Esophagus muscularis mucosa (tissue), 4 donors: ENCODE results near the gene EPC2. TPM values are rescaled to one million over a fixed set of nuclear protein-coding genes. Genes with fewer than 3 reads are reported as not detected.
"Not testable (repeated sequence)": the region's sequence is repeated elsewhere in the genome, so short reads cannot be mapped to it uniquely, and the experiment has no call there.

Experiments used
- DNase-seq: peaks from one replicate; pipeline ENCODE4 v3.0.0-alpha.2; 2017; ENCODE audit errors: extremely low spot score
- H3K27ac ChIP-seq, 4 donors: fragments of 200-600 bp; sonication (generic); replicated peaks in 1 of 4; 1 replicate in 3 of 4; 2 replicates in 1 of 4; pipeline ENCODE4 v1.5.1; 2016 to 2019; ENCODE audit warnings: mild to moderate bottlenecking in 1 of 4
- H3K27me3 ChIP-seq, 4 donors: fragments of 200-600 bp; sonication (generic); one replicate each; pipeline versions ENCODE4 v1.5.1 to v1.6.0; 2016 to 2019
- H3K36me3 ChIP-seq, 4 donors: fragments of 200-600 bp; sonication (generic); one replicate each; pipeline ENCODE4 v1.5.1; 2016 to 2019
- H3K4me1 ChIP-seq, 4 donors: fragments of 200-600 bp; sonication (generic); one replicate each; pipeline ENCODE4 v1.5.1; 2016 to 2019
- H3K4me3 ChIP-seq, 4 donors: fragments of 200-600 bp; sonication (generic); 1 replicate in 2 of 4; 2 replicates in 2 of 4; pipeline ENCODE4 v1.5.1; 2016 to 2019; ENCODE audit warnings: mild to moderate bottlenecking in 4 of 4, moderate library complexity in 1 of 4
- H3K9me3 ChIP-seq, 4 donors: fragments of 200-600 bp; sonication (generic); 1 replicate in 3 of 4; 2 replicates in 1 of 4; pipeline ENCODE4 v1.5.1; 2016 to 2019
- EP300 ChIP-seq: sonication (generic); formaldehyde crosslinking; IDR thresholded peaks from one replicate; pipeline ENCODE4 v1.6.1; 2017; ENCODE audit warnings: antibody characterized with exemption
- POLR2A ChIP-seq: fragments of 450-650 bp; IDR thresholded peaks from one replicate; pipeline ENCODE4 v1.6.1; 2017; ENCODE audit warnings: antibody characterized with exemption, moderate library complexity, mild to moderate bottlenecking, low read depth
- POLR2AphosphoS5 ChIP-seq, 2 donors: sonication (generic); formaldehyde crosslinking; IDR thresholded peaks; one replicate each; pipeline ENCODE4 v1.6.1; 2017; ENCODE audit warnings: antibody characterized with exemption in 2 of 2
- WGBS: methylation state at CpG from one replicate; pipeline ENCODE4 v1.1.5; 2018; 5-methylcytosine and 5-hydroxymethylcytosine counted together
- intact Hi-C: fragments of 100-400 bp; cut with DNase I; formaldehyde crosslinking; loops from one replicate; pipeline ENCODE4 v1.15.1; 2023
- total RNA-seq, 4 donors: library from RNA; depleted of rRNA; stranded (reverse); fragments of >200 nt; gene quantifications; one replicate each; pipeline versions ENCODE4 v1.1.0 to v1.2.1, GENCODE V29; 2016
- TF ChIP-seq, protein P1 (sequence below), 3 experiments: fragments of 200-600 bp in 2 of 3; fragments of 450-650 bp in 1 of 3; sonication (generic) in 2 of 3; IDR thresholded peaks; one replicate each; pipeline ENCODE4 v1.5.1; 2017 to 2019; ENCODE audit warnings: antibody characterized with exemption in 3 of 3, mild to moderate bottlenecking in 2 of 3, moderate library complexity in 1 of 3

Gene EPC2
- total RNA-seq, 4 donors from 2014 or later, result 25.0 to 34.1 (median 28.1) TPM

GRCh38 chr2:148656516-148656915 is 12.0 kb downstream of the EPC2 start:
- H3K27ac ChIP-seq, result no peak overlapping the region
- no peak overlapping the region for H3K4me3 ChIP-seq
- no peaks in the 10 kb centered on the region for H3K9me3 ChIP-seq
- no peaks in the 10 kb centered on the region for H3K36me3 ChIP-seq
- 91% methylated on average over 1 of the region's 1 CpG for WGBS
- intact Hi-C loops, result no loop called here
- H3K4me1 ChIP-seq, result peaks cover 54 to 79% (median 68%) of the 10 kb centered on the region in 4 donors
- TF ChIP-seq, protein P1, sequence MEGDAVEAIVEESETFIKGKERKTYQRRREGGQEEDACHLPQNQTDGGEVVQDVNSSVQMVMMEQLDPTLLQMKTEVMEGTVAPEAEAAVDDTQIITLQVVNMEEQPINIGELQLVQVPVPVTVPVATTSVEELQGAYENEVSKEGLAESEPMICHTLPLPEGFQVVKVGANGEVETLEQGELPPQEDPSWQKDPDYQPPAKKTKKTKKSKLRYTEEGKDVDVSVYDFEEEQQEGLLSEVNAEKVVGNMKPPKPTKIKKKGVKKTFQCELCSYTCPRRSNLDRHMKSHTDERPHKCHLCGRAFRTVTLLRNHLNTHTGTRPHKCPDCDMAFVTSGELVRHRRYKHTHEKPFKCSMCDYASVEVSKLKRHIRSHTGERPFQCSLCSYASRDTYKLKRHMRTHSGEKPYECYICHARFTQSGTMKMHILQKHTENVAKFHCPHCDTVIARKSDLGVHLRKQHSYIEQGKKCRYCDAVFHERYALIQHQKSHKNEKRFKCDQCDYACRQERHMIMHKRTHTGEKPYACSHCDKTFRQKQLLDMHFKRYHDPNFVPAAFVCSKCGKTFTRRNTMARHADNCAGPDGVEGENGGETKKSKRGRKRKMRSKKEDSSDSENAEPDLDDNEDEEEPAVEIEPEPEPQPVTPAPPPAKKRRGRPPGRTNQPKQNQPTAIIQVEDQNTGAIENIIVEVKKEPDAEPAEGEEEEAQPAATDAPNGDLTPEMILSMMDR (IDR thresholded peaks at IDR 0.05), result no peak
- TF ChIP-seq POLR2AphosphoS5 (IDR thresholded peaks at IDR 0.05), result no peak
- TF ChIP-seq EP300, result no peak
- TF ChIP-seq POLR2A, result no peak
- H3K27me3 ChIP-seq, result no peaks in the 10 kb centered on the region
- no peak for DNase-seq

DNA sequence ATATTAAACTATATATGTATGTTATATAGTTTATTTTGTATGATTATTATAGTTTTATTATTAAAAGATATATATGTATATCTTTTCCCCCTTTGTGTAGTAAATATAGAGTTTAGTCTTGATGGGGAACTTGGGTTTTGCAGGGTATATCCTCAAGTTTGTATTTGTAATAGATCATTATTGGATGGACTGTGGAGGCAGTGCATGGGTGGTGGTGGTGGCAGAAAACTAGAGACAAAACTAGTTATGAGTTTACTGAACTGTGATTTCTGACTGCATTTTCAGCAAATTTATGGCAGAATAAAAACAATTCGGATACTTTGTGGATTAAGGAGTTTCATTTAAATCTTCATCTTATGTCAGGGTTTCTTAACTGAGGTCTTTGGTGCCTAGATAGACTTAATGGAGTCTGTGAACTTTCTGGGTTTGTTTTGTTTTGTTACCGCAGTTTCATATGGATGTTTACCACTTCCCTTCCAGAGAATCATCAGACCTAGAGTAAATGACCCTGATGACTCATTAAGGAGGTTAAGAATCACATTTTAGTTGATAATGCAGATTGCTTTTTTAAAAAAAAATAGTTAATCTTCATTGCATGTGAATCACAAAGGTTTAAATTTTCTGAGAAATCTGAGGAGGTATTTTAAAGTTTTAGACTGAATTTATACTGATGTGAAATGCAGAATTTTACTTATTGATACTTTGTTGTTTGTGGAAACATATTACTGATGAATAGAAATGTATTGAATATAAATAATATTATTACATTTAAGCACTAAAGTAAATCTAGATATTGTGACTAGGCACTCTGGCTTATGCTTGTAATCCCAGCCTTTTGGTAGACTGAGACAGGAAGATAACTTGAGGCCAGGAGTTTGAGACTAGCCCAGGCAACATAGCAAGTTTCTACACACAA is 14.5 kb downstream of the EPC2 start:
- Histone ChIP-seq H3K27me3 (no peaks in the 10 kb centered on the region), H3K27ac (no peak overlapping the region), H3K36me3 (no peaks in the 10 kb centered on the region), H3K9me3 (no peaks in the 10 kb centered on the region), H3K4me1 (peaks cover 36 to 59% (median 45%) of the 10 kb centered on the region in 4 donors), H3K4me3 (no peak overlapping the region)
- WGBS, result 60% methylated on average over 2 of the region's 2 CpGs
- TF ChIP-seq, protein P1 (IDR thresholded peaks at IDR 0.05), result no peak
- TF ChIP-seq POLR2A, result no peak
- no peak for TF ChIP-seq POLR2AphosphoS5 (IDR thresholded peaks at IDR 0.05)
- no peak for TF ChIP-seq EP300
- DNase-seq, result no peak
- intact Hi-C loops, result no loop called here

DNA sequence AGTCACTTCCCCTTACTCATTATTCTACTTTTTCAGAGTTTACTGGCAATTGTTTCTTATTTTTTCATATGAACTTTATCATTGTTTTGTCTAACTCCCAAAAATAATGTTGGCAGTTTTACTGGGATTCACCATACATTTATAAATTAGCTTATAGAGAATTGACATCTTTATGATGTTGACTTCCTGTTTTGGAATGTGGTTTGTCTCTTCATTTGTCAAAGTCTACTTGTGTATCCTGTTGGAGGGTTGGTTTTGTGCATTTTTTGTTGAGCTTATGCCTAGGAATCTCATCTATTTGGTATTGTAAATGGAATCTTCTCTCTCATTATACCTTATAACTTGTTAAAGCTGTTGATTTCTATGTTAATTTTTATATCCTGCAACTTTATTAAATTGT is 16.4 kb downstream of the EPC2 start:
- Histone ChIP-seq H3K4me3 (no peak overlapping the region), H3K9me3 (no peaks in the 10 kb centered on the region), H3K27ac (no peak overlapping the region), H3K4me1 (peaks cover 37 to 46% (median 40%) of the 10 kb centered on the region in 4 donors), H3K36me3 (no peaks in the 10 kb centered on the region), H3K27me3 (no peaks in the 10 kb centered on the region)
- intact Hi-C loops, result no loop called here
- no peak for DNase-seq
- TF ChIP-seq POLR2A, result no peak
- TF ChIP-seq EP300, result no peak
- TF ChIP-seq, protein P1 (IDR thresholded peaks at IDR 0.05), result no peak
- no peak for TF ChIP-seq POLR2AphosphoS5 (IDR thresholded peaks at IDR 0.05)

DNA sequence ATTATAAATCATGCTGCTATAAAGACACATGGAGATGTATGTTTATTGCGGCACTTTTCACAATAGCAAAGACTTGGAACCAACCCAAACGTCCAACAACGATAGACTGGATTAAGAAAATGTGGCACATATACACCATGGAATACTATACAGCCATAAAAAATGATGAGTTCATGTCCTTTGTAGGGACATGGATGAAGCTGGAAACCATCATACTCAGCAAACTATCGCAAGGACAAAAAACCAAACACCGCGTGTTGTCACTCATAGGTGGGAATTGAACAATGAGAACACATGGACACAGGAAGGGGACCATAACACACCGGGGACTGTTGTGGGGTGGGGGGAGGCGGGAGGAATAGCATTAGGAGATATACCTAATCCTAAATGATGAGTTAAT is 17.8 kb downstream of the EPC2 start:
- H3K9me3 ChIP-seq, H3K4me3 ChIP-seq, H3K36me3 ChIP-seq, H3K27me3 ChIP-seq, intact Hi-C loops, DNase-seq, H3K27ac ChIP-seq: not testable (repeated sequence)
- WGBS, result 97% methylated on average over 8 of the region's 8 CpGs
- H3K4me1 ChIP-seq, result peaks cover 32 to 43% (median 41%) of the 10 kb centered on the region in 4 donors

DNA sequence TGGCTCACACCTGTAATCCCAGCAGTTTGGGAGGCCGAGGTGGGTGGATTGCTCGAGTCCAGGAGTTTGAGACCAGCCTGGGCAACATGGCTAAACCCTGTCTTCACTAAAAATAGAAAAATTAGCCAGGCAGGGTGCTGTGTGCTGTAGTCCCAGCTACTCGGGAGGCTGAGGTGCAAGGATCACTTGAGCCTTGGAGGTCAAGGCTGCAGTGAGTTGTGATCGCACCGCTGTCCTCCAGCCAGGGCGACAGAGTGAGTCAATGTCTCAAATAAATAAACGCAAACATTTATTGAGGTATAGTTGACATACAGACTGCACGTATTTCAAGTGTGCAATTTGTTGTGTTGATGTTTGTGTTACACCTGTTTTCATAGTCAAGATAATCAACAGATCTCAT is 19.7 kb downstream of the EPC2 start:
- WGBS, result 88% methylated on average over 8 of the region's 8 CpGs
- H3K27ac ChIP-seq, result no peak overlapping the region
- intact Hi-C loops, result no loop called here
- no peaks in the 10 kb centered on the region for H3K27me3 ChIP-seq
- no peak for DNase-seq
- TF ChIP-seq POLR2AphosphoS5 (IDR thresholded peaks at IDR 0.05), result no peak
- TF ChIP-seq POLR2A, result no peak
- TF ChIP-seq, protein P1 (IDR thresholded peaks at IDR 0.05), result no peak
- no peak for TF ChIP-seq EP300
- peaks cover 13 to 31% (median 30%) of the 10 kb centered on the region in 4 donors for H3K4me1 ChIP-seq
- H3K9me3 ChIP-seq, result no peaks in the 10 kb centered on the region
- H3K36me3 ChIP-seq, result no peaks in the 10 kb centered on the region
- no peak overlapping the region for H3K4me3 ChIP-seq
